ENCODE measurements around the gene PEX14.

PEX14 gene

GRCh38 chr1:10659646-10660540 lies 185.1 kb downstream of the PEX14 start:
- DNase-seq (ENCODE audit: low read depth in 3 of 3, low spot score in 1 of 3), result no peak

- DNase-seq (ENCODE audit: low read depth in 3 of 3, low spot score in 1 of 3), result no peak
These were observed 186.7 kb downstream of the PEX14 start for GRCh38 chr1:10661453-10661852.

- no peak for DNase-seq (ENCODE audit: low read depth in 3 of 3, low spot score in 1 of 3)
These were observed 187.4 kb downstream of the PEX14 start for GRCh38 chr1:10662090-10662688.

GRCh38 chr1:10662824-10663677 lies 188.3 kb downstream of the PEX14 start:
- no peak for DNase-seq (ENCODE audit: low read depth in 3 of 3, low spot score in 1 of 3)

GRCh38 chr1:10663678-10664035 lies 188.9 kb downstream of the PEX14 start:
- no peak for DNase-seq (ENCODE audit: low read depth in 3 of 3, low spot score in 1 of 3)

GRCh38 chr1:10664251-10664650 lies 189.5 kb downstream of the PEX14 start:
- no peak for DNase-seq (ENCODE audit: low read depth in 3 of 3, low spot score in 1 of 3)

GRCh38 chr1:10665226-10665625 lies 190.5 kb downstream of the PEX14 start:
- no peak for DNase-seq (ENCODE audit: low read depth in 3 of 3, low spot score in 1 of 3)

- DNase-seq (ENCODE audit: low read depth in 3 of 3, low spot score in 1 of 3), result no peak
These were observed 191.4 kb downstream of the PEX14 start for GRCh38 chr1:10665930-10666850.

GRCh38 chr1:10667861-10668761 lies 193.4 kb downstream of the PEX14 start:
- DNase-seq (ENCODE audit: low read depth in 3 of 3, low spot score in 1 of 3), result no peak

GRCh38 chr1:10669570-10669969 lies 194.8 kb downstream of the PEX14 start:
- no peak for DNase-seq (ENCODE audit: low read depth in 3 of 3, low spot score in 1 of 3)

GRCh38 chr1:10670190-10670589 lies 195.4 kb downstream of the PEX14 start:
- DNase-seq (ENCODE audit: low read depth in 3 of 3, low spot score in 1 of 3), result no peak

GRCh38 chr1:10671090-10671489 lies 196.3 kb downstream of the PEX14 start:
- DNase-seq (ENCODE audit: low read depth in 3 of 3, low spot score in 1 of 3), result no peak

- DNase-seq (ENCODE audit: low read depth in 3 of 3, low spot score in 1 of 3), result no peak
These were observed 197.0 kb downstream of the PEX14 start for GRCh38 chr1:10671622-10672342.

- DNase-seq (ENCODE audit: low read depth in 3 of 3, low spot score in 1 of 3), result no peak
These were observed 197.7 kb downstream of the PEX14 start for GRCh38 chr1:10672343-10673050.

- DNase-seq (ENCODE audit: low read depth in 3 of 3, low spot score in 1 of 3), result no peak
These were observed 198.5 kb downstream of the PEX14 start for GRCh38 chr1:10673109-10673711.

GRCh38 chr1:10674222-10674621 lies 199.5 kb downstream of the PEX14 start:
- DNase-seq (ENCODE audit: low read depth in 3 of 3, low spot score in 1 of 3), result no peak

- DNase-seq (ENCODE audit: low read depth in 3 of 3, low spot score in 1 of 3), result no peak
These were observed 200.2 kb downstream of the PEX14 start for GRCh38 chr1:10674700-10675609.
